ENCODE measurements around the gene KLK14.

Gene KLK14

DNA sequence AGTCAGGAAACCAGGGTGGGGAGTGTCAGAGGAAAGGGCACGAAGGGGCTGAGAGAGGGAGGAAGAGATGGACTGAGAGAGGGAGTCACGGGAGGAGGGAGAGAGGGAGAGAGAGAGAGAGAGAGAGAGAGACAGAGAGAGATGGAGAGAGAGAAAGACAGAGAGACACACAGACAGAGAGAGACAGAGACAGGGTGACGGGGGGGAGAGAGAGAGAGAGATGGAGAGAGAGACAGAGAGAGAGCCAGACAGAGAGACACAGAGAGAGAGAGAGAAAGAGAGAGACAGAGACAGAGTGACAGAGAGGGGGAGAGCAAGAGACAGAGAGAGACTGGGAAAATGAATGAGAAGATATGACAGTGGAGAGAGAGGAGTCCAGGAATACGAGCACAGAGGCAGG, 494 bp upstream of the KLK14 start:
- FAIRE-seq, result no peak

DNA sequence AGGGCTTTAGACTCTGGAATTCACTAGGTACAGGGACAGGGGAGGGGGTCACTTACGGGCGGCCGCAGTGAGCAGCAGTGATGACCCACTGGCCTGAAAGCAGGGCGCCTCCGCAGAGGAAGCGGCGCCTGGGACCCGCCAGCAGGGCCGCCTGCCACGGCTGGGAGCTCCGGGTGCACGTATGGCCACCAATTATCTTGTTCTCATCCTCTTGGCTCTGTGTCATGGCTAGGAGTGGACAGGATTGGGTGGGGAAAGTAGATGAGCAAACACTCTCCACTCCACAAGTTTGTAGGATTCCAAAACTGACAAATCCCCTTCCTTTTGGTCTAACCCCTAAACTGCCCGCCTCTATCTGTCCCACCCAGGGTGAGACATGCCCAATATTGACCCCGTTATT, 1.2 kb downstream of the KLK14 start:
- FAIRE-seq, result no peak

DNA sequence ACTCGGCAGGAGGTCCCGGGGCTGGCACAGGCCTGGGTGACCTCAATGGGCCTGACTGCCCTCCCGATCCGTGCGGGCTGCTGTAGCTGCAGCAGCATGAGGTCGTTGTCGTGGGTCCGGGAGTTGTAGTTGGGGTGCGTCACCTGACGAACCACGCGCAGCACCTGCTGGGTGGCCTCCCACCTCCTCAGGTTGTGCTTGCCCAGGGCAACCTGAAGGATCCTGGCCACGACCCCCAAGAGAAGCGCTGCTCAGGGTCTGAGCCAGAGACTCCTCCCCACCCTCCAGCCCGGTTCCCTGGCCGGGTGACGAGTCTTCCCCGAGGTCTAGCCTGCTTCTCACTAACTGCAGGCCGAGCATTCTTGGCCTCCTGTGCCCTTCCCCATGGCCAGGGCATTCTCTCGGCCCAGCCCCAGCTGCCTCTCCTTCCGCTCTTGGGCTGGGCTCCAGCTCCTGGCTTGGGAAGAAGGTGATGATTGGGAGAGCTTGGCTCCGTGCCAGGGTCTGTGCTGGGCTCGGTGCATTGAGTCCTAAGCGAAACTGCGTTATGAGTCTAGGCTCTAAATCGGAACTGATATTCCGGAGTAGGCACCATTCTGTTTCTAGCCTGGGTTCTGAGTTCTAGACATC, 3.1 kb downstream of the KLK14 start:
- no peak for FAIRE-seq

DNA sequence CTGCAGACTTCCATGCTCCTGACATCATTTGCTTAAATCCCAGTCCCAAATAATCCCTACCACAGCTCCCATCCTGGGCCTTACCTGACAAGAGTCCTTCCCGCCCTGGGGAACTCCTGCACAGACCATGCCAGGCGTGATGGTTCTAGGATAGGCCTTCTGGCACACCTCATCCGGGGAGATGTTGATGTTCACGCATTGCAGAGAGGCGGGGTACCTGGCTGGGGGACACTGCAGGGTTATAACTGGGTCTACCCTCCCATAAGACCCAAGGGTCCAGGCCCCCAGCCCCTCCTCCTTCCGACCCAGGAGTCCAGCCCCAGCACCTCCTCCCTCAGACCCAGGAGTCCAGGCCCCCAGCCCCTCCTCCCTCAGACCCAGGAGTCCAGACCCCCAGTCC, 4.0 kb downstream of the KLK14 start:
- no peak for FAIRE-seq

DNA sequence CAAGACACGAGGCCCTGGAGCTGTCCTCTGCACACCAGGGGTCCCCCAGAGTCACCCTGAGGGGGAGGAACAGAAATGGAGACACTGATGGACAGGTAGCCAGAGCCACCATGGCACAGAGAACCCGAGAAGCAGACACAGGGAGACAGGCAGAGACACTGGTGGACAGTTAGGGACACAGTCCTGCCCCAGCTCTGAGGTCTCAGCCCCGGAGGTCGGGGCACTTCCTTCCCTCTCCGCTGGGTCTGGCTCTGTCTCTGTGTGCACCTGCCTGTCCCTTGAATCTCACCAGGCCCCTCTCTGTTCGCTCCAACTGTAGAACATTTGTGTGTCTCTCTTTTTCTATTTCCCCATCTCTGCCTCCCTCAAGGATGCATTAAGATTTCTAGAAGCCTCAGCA, 4.6 kb downstream of the KLK14 start:
- FAIRE-seq, result no peak

DNA sequence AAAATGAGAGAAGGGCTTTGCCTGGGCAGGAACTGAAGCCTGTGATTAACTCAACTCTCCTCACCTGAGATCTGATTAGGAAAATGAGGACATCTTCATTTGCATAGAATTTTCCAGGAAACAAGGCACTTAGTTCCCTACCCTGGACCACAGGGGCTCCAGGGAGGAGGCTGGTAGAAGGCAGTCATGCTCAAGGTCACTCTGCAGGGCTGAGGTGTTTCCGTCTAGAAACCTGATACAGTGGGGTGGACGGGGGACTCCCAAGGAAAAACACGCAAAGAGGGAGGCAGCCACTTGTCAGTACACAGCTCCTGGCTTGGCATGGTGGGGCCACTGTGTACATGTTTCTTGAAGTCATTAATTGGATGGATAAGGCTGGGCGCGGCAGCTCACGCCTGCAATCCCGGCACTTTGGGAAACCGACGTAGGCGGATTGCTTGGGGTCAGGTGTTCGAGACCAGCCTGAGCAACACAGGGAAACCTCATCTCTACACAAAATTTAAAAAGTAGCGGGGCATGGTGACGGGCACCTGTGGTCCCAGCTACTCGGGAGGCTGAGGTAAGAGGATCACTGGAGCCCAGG, 6.0 kb downstream of the KLK14 start:
- no peak for FAIRE-seq

- FAIRE-seq, result no peak
These were observed 6.7 kb downstream of the KLK14 start for GRCh38 chr19:51075998-51076397.

DNA sequence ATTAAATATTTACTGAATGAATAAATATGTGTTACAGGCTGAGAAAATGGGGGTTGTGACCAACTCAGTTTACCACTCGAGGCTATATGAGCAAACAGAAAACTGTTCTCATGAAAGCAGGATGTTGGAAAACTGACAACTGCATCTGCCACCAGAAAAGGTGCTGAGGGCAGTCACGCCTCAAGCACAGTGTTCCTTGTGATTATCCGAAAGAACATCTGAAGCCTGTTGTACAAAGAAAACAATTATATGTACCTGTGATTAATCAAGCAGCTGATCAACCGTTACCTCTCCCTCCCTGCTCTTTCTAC, 11.6 kb downstream of the KLK14 start:
- no peak for FAIRE-seq

- FAIRE-seq, result no peak
These were observed 12.2 kb downstream of the KLK14 start for GRCh38 chr19:51070334-51071094.

DNA sequence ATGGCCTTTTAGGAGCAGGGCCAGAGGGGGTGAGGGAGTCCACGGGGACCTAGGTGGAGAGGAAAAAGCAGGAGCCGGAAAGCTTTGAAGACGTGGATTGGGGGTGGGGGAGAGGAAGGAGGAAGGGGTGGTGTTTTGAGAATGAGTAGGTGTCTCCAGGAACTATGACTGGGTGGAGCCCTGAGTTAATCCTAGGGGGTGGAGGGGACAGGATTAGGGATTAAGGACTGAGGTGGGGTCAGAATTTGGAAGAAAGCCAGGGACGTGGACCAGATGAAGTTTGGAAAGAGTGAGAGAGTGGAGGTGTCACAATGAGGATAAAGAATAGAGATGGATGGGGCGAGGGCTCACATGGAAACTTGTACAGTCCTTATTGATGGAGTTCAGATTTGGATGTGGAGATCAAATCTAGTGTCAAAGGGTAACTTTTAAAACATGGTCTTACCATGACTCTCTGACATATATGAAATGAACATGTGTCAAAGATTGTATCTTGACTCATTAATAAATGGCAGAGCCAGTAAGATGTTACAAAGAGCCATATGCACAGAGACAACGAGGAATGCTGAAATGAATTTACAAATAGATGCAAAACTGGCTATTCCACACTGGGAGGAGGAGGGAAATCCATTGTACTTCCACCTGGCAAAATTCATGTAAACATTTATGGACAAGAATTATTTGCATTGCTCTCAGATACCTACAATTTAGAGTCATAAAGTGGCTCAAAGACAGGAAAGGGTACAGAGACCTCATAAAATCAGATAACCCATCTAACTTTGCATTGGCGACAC, 16.1 kb downstream of the KLK14 start:
- FAIRE-seq, result no peak

DNA sequence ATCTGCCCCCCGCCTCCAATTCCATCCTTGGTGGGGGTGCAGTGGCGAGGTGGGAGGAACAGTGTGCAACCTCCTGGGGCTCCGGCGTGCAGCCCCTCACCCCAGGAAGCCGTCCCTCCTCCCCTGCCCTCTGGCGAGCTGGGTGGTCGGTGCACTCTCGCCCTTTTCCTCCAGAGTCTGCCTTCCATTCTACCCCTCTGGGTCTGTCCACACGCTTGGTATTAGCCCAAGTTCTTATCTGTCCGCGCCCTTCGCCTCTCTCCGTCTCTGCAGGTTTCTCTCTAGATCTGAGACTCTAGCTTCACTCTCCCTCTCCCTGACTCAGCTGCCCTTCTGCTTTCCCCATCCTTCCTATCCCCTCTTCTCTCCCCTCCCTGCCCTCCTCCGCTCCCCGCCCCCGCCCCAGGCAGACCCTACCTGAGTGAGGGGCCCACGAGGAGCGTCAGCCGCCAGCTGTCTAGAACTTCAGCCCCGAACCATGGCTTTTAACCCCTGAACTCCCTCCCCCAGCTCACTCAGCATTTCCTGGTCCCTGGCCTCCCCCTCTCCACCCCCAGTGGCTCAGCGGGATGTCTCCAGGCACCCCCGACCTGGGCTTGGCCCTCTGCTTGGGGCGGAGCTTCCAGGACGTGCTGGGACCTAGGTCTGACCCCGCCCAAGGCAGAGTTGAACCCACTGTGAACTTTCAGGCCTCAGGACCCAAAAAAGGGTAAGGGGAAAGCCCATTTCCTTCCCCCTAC, 17.3 kb downstream of the KLK14 start:
- FAIRE-seq, result no peak

DNA sequence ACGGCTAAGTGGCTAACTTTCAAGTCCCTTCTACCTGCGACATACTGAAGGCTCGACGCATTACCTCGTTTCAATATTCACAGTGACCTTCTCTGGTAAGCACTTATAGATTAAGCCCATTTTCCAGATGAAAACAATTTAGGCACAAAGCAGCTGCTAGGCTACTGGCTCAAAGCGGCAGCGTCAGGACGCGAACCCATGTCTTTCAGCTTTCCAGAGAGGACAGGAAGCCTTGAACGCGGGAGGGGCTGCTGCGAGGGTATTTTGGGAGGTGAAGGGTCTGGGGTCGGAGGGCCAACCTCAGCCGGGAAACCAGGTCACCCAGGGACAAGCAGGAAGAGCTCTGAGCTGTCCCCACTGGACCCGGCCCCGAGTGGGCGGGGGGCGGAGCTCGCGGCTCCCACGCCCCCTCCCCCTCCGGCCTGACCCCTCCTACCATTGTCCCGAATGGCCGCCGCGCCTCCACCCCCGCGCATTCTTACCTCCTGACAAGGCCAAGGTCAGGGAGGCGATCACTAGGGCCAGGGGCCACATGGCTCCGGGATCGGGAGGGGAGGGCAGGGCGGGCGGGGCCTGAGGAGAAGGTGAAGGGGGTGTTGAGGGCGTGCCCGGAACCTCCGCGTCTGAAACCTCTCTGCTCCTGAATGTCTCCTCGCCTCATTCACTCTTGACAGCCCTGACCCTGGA, 18.0 kb downstream of the KLK14 start, which contains the start of gene KLK13:
Gene KLK13 (minus strand): TSS at position 559 of the 687 bp plus-strand sequence. CDS start 25 bp downstream, at position 534.
- FAIRE-seq, result no peak

- FAIRE-seq, result no peak
These were observed 19.0 kb downstream of the KLK14 start for GRCh38 chr19:51063664-51064063.

- FAIRE-seq, result no peak
These were observed 21.7 kb downstream of the KLK14 start for GRCh38 chr19:51060973-51061372.

DNA sequence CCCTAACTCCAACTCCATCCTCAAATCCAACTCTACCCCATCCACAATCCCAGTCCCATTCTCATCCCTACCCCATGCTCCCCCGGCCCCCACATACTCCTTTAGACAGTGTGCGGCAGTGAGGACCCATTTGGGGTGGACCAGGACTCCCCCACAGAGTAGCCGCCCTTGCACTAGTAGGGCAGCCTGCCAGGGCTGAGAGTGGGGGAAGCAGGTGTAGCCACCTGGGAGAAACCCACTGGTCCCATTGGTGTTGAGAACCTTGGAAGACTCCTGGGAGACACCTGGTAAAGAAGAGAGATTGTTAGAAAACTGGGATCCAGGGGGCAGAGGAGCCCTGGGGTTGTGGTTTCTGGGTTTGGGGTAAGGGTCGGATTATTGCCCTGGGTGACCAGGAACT, 22.4 kb downstream of the KLK14 start:
- no peak for FAIRE-seq

DNA sequence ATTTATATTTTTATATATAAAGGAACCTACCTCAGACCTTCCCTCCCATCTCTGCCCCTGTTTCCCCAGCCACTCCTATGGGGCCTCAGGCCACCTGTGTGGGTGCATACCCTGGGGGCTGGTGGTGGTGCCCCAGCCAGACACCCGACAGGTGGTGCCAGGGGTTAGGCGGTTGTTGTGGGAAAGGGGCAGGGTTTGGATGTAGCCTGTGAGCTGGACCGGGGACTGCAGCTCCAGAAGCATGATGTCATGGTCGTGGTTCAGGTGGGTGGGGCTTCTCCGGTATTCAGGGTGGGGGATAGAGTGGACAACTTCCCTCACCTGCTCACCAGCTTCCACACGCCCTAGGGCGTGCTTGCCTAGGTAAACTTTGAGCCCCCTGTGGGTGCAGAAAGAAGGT, 23.0 kb downstream of the KLK14 start:
- FAIRE-seq, result no peak

DNA sequence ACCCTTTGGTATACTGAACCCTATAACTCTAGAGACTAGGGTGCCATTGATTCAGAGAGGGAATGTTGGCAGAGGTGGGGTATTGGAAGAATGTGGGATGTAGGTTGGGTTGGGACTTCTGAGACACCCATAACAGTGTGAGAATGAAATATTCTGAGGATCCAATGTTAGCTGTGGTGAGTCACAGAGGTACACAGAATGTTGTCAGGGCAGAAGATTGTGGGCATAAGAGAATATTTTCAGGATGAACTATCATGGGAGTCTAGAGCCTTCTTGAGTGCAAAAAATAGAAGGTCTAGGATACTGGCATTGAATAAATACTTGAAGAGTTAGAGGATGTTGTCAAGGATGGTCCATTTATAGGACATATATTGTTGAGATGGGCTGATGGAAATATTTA, 26.8 kb downstream of the KLK14 start:
- FAIRE-seq, result no peak

DNA sequence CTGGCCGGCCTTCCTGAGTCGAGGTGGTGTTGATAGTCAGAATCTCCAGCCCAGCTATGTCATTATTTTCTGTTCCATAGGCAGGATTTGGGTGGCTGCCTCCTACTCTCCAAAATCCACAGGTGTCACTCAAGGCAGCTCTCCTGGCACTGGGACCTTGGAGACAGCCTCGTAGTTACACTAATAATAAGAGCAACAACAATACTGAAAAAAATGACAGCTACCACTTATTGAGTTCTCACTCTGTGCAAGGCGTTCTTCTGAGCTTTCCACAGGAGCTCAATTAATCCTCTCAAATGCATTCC, 35.7 kb downstream of the KLK14 start:
- FAIRE-seq, result no peak

GRCh38 chr19:51044327-51044726, 38.4 kb downstream of the KLK14 start:
- FAIRE-seq, result no peak

GRCh38 chr19:51043497-51043896, 39.2 kb downstream of the KLK14 start:
- no peak for FAIRE-seq

- no peak for FAIRE-seq
These were observed 42.5 kb downstream of the KLK14 start for GRCh38 chr19:51040151-51040550.

- FAIRE-seq, result no peak
These were observed 46.2 kb downstream of the KLK14 start for GRCh38 chr19:51036519-51036918.

DNA sequence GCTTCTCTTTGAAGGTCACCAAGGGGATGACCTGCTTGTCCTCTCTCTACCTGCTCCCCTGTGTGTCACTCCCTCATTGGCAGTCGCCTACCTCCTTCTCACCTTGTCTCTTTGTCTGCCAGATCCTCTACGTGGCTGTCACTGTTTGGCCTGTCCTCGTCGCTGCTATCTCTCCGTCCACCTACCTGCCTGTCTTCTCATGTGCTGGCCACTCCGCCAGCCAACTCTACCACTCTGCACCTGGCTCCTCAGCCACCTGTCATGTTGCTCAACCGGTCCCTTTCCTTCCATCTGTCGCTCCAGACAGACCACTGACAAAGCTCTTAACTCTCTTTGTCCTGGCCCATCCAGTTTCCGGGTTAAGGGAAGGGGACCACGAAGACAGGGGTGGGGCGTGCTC, 48.0 kb downstream of the KLK14 start, which contains the start of gene KLK12:
Gene KLK12 (minus strand): TSS at position 299 of the 400 bp plus-strand sequence. CDS start 381 bp downstream, outside the sequence.
- no peak for FAIRE-seq
